VCaP (cell line): Measurements from ENCODE around the gene ENKUR.
A peak's percentile ranks its signal among the peaks of the same experiment; 100 is the strongest.
"Not testable (repeated sequence)": the region's sequence is repeated elsewhere in the genome, so short reads cannot be mapped to it uniquely, and the experiment has no call there.

Experiments used
- H3K27ac ChIP-seq: fragments of 450-650 bp; 2 replicates; pipeline ENCODE4 v1.5.1; 2017
- TF ChIP-seq, protein P1 (sequence below): fragments of 450-650 bp; conservative IDR thresholded peaks from 2 replicates; pipeline ENCODE4 v1.5.1; 2017; ENCODE audit warnings: mild to moderate bottlenecking, moderate library complexity

Gene ENKUR

DNA sequence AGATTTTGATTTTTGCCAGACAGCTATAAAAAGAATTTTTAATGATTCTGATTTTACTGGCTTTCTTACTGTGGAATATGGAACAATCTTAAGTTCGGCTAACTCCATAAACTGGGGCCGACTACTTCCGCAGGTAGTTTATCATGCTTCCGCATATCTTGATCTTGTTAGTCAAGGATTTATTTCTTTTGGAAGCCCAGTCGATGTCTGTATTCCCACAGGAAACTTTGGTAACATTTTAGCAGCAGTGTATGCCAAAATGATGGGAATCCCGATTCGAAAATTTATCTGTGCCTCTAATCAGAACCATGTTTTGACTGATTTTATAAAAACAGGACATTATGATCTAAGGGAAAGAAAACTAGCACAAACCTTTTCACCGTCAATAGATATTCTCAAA, 8.6 kb upstream of the ENKUR start:
- no peak overlapping the region for H3K27ac ChIP-seq
- TF ChIP-seq, protein P1, sequence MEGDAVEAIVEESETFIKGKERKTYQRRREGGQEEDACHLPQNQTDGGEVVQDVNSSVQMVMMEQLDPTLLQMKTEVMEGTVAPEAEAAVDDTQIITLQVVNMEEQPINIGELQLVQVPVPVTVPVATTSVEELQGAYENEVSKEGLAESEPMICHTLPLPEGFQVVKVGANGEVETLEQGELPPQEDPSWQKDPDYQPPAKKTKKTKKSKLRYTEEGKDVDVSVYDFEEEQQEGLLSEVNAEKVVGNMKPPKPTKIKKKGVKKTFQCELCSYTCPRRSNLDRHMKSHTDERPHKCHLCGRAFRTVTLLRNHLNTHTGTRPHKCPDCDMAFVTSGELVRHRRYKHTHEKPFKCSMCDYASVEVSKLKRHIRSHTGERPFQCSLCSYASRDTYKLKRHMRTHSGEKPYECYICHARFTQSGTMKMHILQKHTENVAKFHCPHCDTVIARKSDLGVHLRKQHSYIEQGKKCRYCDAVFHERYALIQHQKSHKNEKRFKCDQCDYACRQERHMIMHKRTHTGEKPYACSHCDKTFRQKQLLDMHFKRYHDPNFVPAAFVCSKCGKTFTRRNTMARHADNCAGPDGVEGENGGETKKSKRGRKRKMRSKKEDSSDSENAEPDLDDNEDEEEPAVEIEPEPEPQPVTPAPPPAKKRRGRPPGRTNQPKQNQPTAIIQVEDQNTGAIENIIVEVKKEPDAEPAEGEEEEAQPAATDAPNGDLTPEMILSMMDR, result no peak

DNA sequence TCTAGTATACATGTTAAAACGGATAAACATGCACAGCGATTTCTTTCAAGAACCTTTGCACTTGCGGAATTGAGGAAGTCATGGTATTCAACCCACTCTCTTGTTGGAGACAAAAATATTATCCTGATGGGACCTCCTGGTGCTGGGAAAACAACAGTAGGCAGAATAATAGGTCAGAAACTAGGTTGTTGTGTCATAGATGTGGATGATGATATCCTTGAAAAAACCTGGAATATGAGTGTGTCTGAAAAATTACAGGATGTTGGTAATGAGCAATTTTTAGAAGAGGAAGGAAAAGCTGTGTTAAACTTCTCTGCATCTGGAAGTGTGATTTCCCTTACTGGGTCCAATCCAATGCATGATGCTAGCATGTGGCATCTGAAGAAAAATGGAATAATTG, 7.3 kb upstream of the ENKUR start:
- no peak overlapping the region for H3K27ac ChIP-seq
- TF ChIP-seq, protein P1, result no peak

DNA sequence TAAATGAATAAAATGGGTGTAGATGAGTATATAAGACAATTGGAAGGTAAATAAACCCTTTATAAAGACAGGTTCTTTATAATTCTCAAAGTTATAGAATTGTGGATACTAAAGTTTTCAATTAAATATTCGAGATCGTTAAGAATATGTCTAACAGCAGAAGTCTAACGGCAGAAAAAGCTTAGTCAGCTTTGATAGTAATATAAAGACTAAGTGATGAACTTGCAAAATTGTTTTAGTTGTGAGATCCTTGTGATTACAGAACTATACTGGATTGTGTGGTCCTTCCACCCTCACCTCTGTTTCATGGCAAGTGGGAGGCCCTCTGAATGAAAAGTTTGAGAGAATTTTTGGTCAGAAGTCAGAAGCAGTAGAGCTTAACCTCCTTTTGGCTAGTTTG, 2.7 kb upstream of the ENKUR start:
- TF ChIP-seq, protein P1, result no peak
- H3K27ac ChIP-seq, result peak overlapping the region; percentile 93; the same call in 1 of the 2 replicates

DNA sequence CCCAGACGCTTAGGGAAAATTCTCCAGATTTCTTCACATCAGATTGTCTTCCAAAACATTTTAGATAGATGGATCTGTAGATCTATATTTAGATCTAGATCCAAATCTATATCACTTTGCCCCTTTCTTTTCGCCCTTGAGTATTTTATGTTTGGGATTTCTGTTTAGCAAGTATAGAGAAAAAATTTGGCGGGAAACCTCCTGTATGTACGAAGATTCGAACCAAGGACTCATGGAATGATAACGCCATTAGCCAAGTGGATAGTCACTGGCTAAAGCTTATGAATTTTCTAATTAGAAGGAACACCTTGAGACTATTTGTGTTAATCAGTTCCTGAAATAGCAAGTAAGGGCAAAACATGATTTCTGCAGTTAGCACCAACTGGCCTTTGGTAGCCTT, 1.7 kb upstream of the ENKUR start:
- H3K27ac ChIP-seq, result peak overlapping the region; percentile 93
- TF ChIP-seq, protein P1, result no peak

DNA sequence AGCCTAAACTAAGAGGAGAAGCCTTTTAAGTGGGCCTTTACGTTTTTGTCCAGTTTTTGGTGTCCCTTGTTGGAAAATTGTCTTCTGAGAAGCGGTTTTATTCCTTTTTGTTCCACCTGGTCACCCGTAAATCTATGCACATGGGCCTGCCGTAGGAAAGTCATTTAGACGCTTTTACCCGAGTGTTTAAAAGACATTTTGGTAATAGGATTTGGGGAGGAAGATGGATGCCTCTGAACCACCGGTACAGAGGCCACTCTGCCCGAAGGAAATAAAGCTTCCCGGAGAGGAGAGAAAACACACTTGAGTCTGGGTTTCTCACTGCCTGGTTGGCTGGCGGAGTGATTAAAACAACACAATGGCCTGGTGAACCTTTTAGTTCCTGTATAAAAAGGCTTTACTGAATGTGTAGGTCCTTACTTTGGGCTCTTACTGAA, 1.2 kb upstream of the ENKUR start:
- peak overlapping the region; percentile 93 for H3K27ac ChIP-seq
- TF ChIP-seq, protein P1, result no peak

DNA sequence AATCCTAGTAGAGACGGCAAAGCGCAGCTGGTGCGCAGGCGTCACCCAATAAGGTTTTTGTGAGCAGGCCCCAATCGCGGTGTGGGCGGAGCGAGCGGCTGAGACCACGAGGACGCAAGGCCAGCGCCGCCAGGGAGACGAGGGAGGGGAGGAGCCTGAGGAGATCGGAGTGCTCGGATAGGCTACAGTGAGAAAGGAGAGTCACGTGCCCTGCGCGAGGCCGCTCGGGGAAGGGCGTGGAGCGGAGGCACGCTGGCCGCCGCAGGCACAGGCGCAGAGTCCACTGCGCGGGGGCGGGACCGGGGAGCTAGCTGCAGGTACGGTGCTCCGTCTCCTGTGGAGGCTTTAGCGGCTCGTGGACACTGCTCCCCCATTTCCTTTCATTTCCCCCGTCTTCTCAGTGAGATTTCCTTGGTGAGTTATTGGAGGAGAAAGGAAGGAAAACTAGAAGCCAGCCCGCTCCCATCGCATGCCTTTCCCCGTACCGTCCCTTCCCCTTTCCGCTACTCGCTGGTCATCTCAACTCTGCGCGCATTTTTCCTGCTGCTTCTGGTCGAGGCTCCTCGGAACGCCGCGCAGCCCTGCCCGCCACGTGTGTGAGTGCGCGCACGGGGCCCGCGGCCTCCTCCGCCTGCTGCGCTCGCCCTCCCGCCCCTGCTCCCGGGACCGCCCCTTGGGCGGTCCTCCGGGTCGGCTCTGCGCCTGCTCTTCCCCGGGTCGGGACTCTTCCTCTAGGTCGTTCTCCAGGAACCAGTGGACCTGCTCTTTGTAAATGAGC, 607 bp upstream of the ENKUR start, which contains the start of gene THNSL1:
Gene THNSL1 (plus strand): TSS at position 237 of the 778 bp plus-strand sequence. CDS start 6,612 bp downstream, outside the sequence.
- H3K27ac ChIP-seq, result peak within 1 kb of the TSS; percentile 93
- TF ChIP-seq, protein P1, result no peak

DNA sequence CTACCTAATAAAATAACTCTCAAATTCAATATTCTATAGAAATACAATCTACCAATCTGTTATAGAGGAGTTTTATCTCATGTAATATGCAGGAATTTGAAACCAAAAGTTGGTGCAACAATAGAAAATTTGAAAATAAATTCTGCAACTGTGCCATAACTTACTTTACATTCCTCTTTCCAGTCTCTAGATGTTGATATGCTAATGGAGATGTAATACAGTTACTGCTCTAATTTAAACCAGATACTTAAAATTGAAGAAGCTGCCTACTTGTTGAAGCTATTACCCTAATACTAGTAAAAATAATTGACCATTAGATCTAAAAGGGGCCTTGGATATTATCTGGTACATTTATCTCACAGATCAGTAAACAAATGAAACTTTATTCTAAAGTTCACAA, 1.4 kb downstream of the ENKUR start:
- TF ChIP-seq, protein P1, result no peak
- no peak overlapping the region for H3K27ac ChIP-seq

DNA sequence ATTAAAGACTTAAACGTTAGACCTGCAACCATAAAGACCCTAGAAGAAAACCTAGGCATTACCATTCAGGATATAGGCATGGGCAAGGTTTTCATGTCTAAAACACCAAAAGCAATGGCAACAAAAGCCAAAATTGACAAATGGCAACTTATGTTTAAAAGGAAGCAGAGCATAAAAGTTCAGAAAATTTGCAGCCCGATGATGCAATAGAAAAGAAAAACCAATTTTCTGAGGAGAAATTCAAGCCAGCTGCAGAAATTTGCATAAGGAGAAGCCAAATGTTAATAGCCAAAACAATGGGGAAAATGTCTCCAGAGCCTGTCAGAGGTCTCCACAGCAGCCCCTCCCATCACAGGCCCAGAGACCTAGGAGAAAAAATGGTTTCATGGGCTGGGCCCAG, 4.4 kb downstream of the ENKUR start:
- H3K27ac ChIP-seq, result not testable (repeated sequence)
